Spleen (tissue), 7 donors: ENCODE results near the gene OTOA.

ENCODE experiments used
- CTCF ChIP-seq, 11 experiments: fragments of 200-600 bp in 7 of 11; fragments of 450-650 bp in 4 of 11; sonication (generic) in 4 of 11; IDR thresholded peaks in 8 of 11; conservative IDR thresholded peaks in 3 of 11; 1 replicate in 7 of 11; 2 replicates in 4 of 11; pipeline versions ENCODE4 v1.4.0 to v1.8.0; 2016 to 2021; ENCODE audit warnings: antibody characterized with exemption in 11 of 11, inconsistent platforms in 4 of 11, mild to moderate bottlenecking in 1 of 11
- POLR2A ChIP-seq, 3 donors: fragments of 450-650 bp; IDR thresholded peaks; one replicate each; pipeline ENCODE4 v1.5.1; 2017; ENCODE audit warnings: antibody characterized with exemption in 3 of 3, mild to moderate bottlenecking in 1 of 3
- donor health status: DM: no; HTN: no; CAD: no; lungs with moderate emphysema.
- donor health status: DM: no; HTN: no; CAD: no.
- donor health status: DM: no; HTN: no; CAD: no.

GRCh38 chr16:21646721-21647561 is 16.8 kb upstream of the OTOA start:
- TF ChIP-seq CTCF (IDR thresholded peaks at IDR 0.05 in 8 of 11, conservative IDR thresholded peaks at IDR 0.05 in 3 of 11) (no peak), POLR2A (IDR thresholded peaks at IDR 0.05) (no peak)
